Measurements from ENCODE around the gene STARD5.

DNA sequence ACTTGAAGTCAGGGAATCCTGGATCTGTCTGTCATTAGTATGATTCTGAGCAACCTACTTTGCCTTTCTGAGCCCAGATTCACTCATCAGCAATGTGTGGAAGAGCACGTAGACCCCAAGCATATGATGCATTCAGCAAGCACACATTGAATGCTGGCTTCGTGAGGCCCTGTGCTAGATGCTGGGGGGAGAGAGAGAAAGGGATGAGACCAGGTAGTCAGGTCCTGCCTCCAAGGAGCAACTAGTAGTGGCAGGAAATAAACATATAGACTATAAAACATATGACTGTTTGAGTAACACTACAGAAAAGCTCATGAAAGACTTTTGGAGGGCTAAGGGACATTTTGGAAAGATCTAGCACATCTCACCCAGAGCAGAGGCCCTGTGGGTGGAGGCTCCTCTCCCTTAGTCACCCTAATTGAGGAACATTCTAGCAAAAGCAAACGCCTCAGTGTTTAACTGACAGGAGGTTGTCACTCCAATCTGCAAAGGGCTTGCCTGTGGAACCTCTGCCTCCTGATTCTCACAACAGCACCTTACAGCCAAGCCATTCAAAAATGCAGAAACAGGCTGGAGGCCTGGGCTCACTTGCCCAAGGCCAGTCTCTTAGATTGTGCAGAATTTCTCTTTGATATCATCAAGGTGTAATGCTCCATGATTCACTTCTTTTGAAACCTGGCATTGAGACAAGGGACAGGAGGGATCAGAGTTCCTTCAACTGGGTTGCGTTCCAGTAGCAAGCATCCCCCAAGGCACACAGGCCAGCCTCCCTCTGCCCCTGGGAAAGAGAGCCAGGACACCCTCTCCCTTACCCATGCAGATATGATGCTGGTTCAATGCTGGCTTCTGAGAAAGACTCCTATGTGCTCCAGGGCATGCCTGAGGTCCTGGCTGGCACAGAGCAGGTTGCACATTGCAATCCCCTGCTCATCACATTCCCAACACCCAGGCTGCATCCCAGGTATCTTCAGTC, 26.1 kb downstream of the STARD5 start:
- TF ChIP-seq POLR2A (IDR thresholded peaks at IDR 0.05) (no peak), POLR2AphosphoS5 (IDR thresholded peaks at IDR 0.05) (no peak)
- TF ChIP-seq, protein P1, sequence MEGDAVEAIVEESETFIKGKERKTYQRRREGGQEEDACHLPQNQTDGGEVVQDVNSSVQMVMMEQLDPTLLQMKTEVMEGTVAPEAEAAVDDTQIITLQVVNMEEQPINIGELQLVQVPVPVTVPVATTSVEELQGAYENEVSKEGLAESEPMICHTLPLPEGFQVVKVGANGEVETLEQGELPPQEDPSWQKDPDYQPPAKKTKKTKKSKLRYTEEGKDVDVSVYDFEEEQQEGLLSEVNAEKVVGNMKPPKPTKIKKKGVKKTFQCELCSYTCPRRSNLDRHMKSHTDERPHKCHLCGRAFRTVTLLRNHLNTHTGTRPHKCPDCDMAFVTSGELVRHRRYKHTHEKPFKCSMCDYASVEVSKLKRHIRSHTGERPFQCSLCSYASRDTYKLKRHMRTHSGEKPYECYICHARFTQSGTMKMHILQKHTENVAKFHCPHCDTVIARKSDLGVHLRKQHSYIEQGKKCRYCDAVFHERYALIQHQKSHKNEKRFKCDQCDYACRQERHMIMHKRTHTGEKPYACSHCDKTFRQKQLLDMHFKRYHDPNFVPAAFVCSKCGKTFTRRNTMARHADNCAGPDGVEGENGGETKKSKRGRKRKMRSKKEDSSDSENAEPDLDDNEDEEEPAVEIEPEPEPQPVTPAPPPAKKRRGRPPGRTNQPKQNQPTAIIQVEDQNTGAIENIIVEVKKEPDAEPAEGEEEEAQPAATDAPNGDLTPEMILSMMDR (IDR thresholded peaks at IDR 0.05) = no peak

Data from transverse colon (tissue), 4 donors.